Measurements from ENCODE around the gene ZNRD2. TPM values are rescaled to one million over a fixed set of nuclear protein-coding genes. Genes with fewer than 3 reads are reported as not detected.

Gene ZNRD2
- polyA plus RNA-seq, 3 donors: 48.5 to 65.1 (median 56.2) TPM

DNA sequence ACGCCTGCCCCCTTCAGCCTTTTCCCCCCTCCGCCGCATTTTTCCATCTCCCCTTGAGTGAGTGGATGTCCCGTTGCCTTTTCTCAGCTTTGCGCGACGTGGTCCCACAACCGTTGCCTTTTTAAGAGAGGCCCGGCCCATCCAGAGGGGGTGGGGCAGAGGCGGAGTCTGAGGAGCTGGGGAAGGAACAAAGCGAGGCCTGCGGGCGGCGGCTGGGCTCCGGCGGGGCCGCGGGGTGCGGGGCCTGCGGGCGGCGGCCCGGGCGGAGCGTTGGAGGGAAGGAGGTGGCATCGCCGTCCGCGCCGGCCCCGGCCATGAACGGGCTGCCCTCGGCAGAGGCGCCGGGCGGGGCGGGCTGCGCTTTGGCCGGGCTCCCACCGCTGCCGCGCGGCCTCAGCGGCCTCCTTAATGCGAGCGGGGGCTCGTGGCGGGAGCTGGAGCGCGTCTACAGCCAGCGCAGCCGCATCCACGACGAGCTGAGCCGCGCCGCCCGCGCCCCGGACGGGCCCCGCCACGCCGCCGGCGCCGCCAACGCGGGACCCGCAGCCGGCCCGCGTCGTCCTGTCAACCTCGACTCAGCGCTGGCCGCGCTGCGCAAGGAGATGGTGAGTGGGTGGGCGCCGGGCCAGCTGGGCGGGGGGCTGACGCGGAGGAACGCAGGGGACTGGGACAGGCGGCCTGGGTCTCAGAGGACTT lies 2.2 kb downstream of the ZNRD2 start, which contains the start of gene FAM89B:
Gene FAM89B, plus strand, starts transcription at position 183 of the 696 bp plus-strand sequence. Its CDS starts 132 bp downstream, at position 315.
- H3K79me2 ChIP-seq (ENCODE audit: insufficient read depth, low read length): peaks cover 78% of the 10 kb centered on the region
- H3K4me1 Mint-ChIP-seq: peaks cover 55% of the 10 kb centered on the region
- H4K20me1 ChIP-seq (ENCODE audit: insufficient read depth, low read length): peaks cover 59% of the 10 kb centered on the region

DNA sequence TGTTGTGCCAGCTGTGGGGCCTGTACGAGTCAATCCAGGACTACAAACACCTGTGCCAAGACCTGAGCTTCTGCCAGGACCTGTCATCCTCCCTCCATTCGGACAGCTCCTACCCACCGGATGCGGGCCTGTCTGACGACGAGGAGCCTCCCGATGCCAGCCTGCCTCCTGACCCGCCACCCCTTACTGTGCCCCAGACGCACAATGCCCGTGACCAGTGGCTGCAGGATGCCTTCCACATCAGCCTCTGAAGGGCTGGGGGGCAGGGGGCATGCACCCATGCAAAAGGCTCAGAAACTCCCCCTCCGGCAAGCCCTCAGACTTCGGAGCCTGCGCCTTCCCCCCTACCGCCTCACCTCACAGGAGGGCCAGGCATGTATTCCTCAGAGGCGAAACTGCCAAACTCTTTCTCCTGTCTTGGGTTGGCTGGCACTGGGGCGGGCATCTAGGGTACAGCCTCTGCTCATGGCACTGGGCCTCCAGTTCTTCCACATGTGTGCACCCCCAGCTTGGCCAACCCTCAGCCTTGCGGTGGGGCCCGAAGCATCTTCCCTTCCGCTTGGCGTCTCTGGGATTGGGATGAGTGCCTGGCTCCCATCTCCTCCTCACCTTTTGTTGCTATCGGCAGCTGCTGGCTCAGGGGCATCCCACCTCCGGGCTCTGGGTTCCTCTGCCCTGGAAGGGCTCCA lies 3.3 kb downstream of the ZNRD2 start:
- peak overlapping the region; percentile 77 to 86 for H3K4me3 Mint-ChIP-seq

More for the DNA sequence above, 2.2 kb downstream of the ZNRD2 start, which contains the start of gene FAM89B:
- Histone ChIP-seq H3K27ac (ENCODE audit: low read depth in 1 of 2, low read length in 2 of 2) (peak within 1 kb of the TSS; percentile 95 to 96), H3K36me3 (replicated peaks in 1 of 2; ENCODE audit: control insufficient read depth in 1 of 2, insufficient read depth in 2 of 2, low read length in 2 of 2) (no peaks in the 10 kb centered on the region), H3K9me3 (replicated peaks in 1 of 2; ENCODE audit: control insufficient read depth in 1 of 2, insufficient read depth in 1 of 2, low read length in 2 of 2) (no peaks in the 10 kb centered on the region), H2AFZ (ENCODE audit: insufficient read depth, low read depth, low read length, poor library complexity, severe bottlenecking) (peak within 1 kb of the TSS; percentile 4), H3K27me3 (ENCODE audit: control insufficient read depth in 2 of 2, insufficient read depth in 2 of 2, low read length in 2 of 2) (no peaks in the 10 kb centered on the region), H3K4me1 (ENCODE audit: control insufficient read depth in 1 of 2, insufficient read depth in 2 of 2, low read length in 2 of 2) (peaks cover 55 to 70% of the 10 kb centered on the region in 2 donors), H3K9ac (ENCODE audit: insufficient read depth, low read length, poor library complexity, severe bottlenecking) (peak within 1 kb of the TSS; percentile 58), H3K4me2 (replicated peaks; ENCODE audit: extremely low read depth, low read length, poor library complexity, severe bottlenecking) (peak within 1 kb of the TSS; percentile 97), H3K4me3 (replicated peaks in 1 of 3; ENCODE audit: low read depth in 2 of 3, low read length in 3 of 3) (peak within 1 kb of the TSS; percentile 63 to 100 (median 98))
- Mint-ChIP-seq H3K4me3 (peak within 1 kb of the TSS; percentile 77 to 88), H3K9me3 (peaks cover 0 to 2% (median 0%) of the 10 kb centered on the region in 7 donors), H3K36me3 (peaks cover 7 to 20% of the 10 kb centered on the region in 2 donors), H3K27ac (peak within 1 kb of the TSS; percentile 90 to 98 (median 95)), H3K27me3 (ENCODE audit: low read depth in 3 of 3) (no peaks in the 10 kb centered on the region)
- TF ChIP-seq, protein P1, sequence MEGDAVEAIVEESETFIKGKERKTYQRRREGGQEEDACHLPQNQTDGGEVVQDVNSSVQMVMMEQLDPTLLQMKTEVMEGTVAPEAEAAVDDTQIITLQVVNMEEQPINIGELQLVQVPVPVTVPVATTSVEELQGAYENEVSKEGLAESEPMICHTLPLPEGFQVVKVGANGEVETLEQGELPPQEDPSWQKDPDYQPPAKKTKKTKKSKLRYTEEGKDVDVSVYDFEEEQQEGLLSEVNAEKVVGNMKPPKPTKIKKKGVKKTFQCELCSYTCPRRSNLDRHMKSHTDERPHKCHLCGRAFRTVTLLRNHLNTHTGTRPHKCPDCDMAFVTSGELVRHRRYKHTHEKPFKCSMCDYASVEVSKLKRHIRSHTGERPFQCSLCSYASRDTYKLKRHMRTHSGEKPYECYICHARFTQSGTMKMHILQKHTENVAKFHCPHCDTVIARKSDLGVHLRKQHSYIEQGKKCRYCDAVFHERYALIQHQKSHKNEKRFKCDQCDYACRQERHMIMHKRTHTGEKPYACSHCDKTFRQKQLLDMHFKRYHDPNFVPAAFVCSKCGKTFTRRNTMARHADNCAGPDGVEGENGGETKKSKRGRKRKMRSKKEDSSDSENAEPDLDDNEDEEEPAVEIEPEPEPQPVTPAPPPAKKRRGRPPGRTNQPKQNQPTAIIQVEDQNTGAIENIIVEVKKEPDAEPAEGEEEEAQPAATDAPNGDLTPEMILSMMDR (IDR thresholded peaks at IDR 0.05): no peak
- intact Hi-C loops (cut with micrococcal nuclease): loop anchor here in 1 of 2 donors (1.0 to 10.0 kb wide), 2 partner anchors 16 to 548 kb away; partner anchors contain the start of gene SNX15
- peak; percentile 65 to 77 (median 69) for DNase-seq
- WGBS (ENCODE audit: insufficient coverage): under 1% methylated on average over 78 of the region's 86 CpGs

More for the DNA sequence above, 3.3 kb downstream of the ZNRD2 start:
- H3K4me3 ChIP-seq (replicated peaks in 1 of 3; ENCODE audit: low read depth in 2 of 3, low read length in 3 of 3): peak overlapping the region; percentile 63 to 100 (median 98)
- peak overlapping the region; percentile 97 for H3K4me2 ChIP-seq (replicated peaks; ENCODE audit: extremely low read depth, low read length, poor library complexity, severe bottlenecking)
- TF ChIP-seq, protein P1 (IDR thresholded peaks at IDR 0.05): no peak
- H3K4me1 ChIP-seq (ENCODE audit: control insufficient read depth in 1 of 2, insufficient read depth in 2 of 2, low read length in 2 of 2): peaks cover 65 to 77% of the 10 kb centered on the region in 2 donors
- Mint-ChIP-seq H3K27me3 (ENCODE audit: low read depth in 3 of 3) (no peaks in the 10 kb centered on the region), H3K27ac (peak overlapping the region; percentile 80 to 93 (median 88)), H3K4me1 (peaks cover 60% of the 10 kb centered on the region), H3K9me3 (peaks cover 0 to 2% (median 0%) of the 10 kb centered on the region in 7 donors), H3K36me3 (peaks cover 10 to 20% of the 10 kb centered on the region in 2 donors)
- peaks cover 5 to 7% of the 10 kb centered on the region in 2 donors for H3K36me3 ChIP-seq (replicated peaks in 1 of 2; ENCODE audit: control insufficient read depth in 1 of 2, insufficient read depth in 2 of 2, low read length in 2 of 2)
- peak overlapping the region; percentile 41 to 44 for H3K27ac ChIP-seq (ENCODE audit: low read depth in 1 of 2, low read length in 2 of 2)
- DNase-seq: no peak
- H4K20me1 ChIP-seq (ENCODE audit: insufficient read depth, low read length): peaks cover 62% of the 10 kb centered on the region
- no peaks in the 10 kb centered on the region for H3K9me3 ChIP-seq (replicated peaks in 1 of 2; ENCODE audit: control insufficient read depth in 1 of 2, insufficient read depth in 1 of 2, low read length in 2 of 2)
- H3K79me2 ChIP-seq (ENCODE audit: insufficient read depth, low read length): peaks cover 78% of the 10 kb centered on the region
- intact Hi-C loops (cut with micrococcal nuclease): loop anchor here (2.0 to 10.0 kb wide), 2 partner anchors 33 to 549 kb away; partner anchors contain the start of gene SNX15 (in 1 of the 2)
- H3K27me3 ChIP-seq (ENCODE audit: control insufficient read depth in 2 of 2, insufficient read depth in 2 of 2, low read length in 2 of 2): no peaks in the 10 kb centered on the region
- WGBS (ENCODE audit: insufficient coverage): 54% methylated on average over 21 of the region's 22 CpGs
- H3K9ac ChIP-seq (ENCODE audit: insufficient read depth, low read length, poor library complexity, severe bottlenecking): peak overlapping the region; percentile 40
- no peak overlapping the region for H2AFZ ChIP-seq (ENCODE audit: insufficient read depth, low read depth, low read length, poor library complexity, severe bottlenecking)
